Measurements from ENCODE around the gene PRDM1.

PRDM1 gene

GRCh38 chr6:106072501-106073090 lies 13.5 kb upstream of the PRDM1 start:
- no peak for DNase-seq

- DNase-seq = no peak
Observed at GRCh38 chr6:106074146-106074545, 12.0 kb upstream of the PRDM1 start.

- no peak for DNase-seq
Observed at GRCh38 chr6:106076139-106076538, 10.0 kb upstream of the PRDM1 start.

GRCh38 chr6:106077170-106077569 lies 9.0 kb upstream of the PRDM1 start:
- no peak for DNase-seq

GRCh38 chr6:106077881-106078280 lies 8.3 kb upstream of the PRDM1 start:
- no peak for DNase-seq

- DNase-seq = no peak
Observed at GRCh38 chr6:106079961-106080762, 6.0 kb upstream of the PRDM1 start.

GRCh38 chr6:106080763-106081095 lies 5.4 kb upstream of the PRDM1 start:
- DNase-seq = no peak

GRCh38 chr6:106081715-106082114 lies 4.4 kb upstream of the PRDM1 start:
- no peak for DNase-seq

- DNase-seq = no peak
Observed at GRCh38 chr6:106082735-106083398, 3.3 kb upstream of the PRDM1 start.

- DNase-seq = no peak
Observed at GRCh38 chr6:106083618-106084017, 2.5 kb upstream of the PRDM1 start.

GRCh38 chr6:106084106-106084988 lies 1.8 kb upstream of the PRDM1 start:
- peak; percentile 6 for DNase-seq

- no peak for DNase-seq
Observed at GRCh38 chr6:106084989-106085691, 996 bp upstream of the PRDM1 start.

- no peak for DNase-seq
Observed at GRCh38 chr6:106085692-106085983, 498 bp upstream of the PRDM1 start.

GRCh38 chr6:106086814-106087175 lies 659 bp downstream of the PRDM1 start:
- DNase-seq = no peak

GRCh38 chr6:106087548-106088325 lies 1.6 kb downstream of the PRDM1 start:
- no peak for DNase-seq

- no peak for DNase-seq
Observed at GRCh38 chr6:106090001-106090400, 3.9 kb downstream of the PRDM1 start.

GRCh38 chr6:106092279-106092678 lies 6.1 kb downstream of the PRDM1 start:
- no peak for DNase-seq

GRCh38 chr6:106094261-106094963 lies 8.3 kb downstream of the PRDM1 start:
- DNase-seq = no peak

- no peak for DNase-seq
Observed at GRCh38 chr6:106094964-106095335, 8.8 kb downstream of the PRDM1 start.

GRCh38 chr6:106097411-106098231 lies 11.5 kb downstream of the PRDM1 start:
- peak; percentile 49 for DNase-seq
